Liver (tissue), 3 donors: ENCODE measurements around the gene MYO7B.

Source experiments
- EGR1 ChIP-seq, 2 donors: IDR thresholded peaks; 2 replicates each; pipeline ENCODE4 v1.6.1; 2016 to 2018; ENCODE audit warnings: antibody characterized with exemption in 2 of 2, low read depth in 2 of 2
- FOXA1 ChIP-seq: IDR thresholded peaks from 2 replicates; pipeline ENCODE4 v1.6.1; 2016; ENCODE audit warnings: antibody characterized with exemption
- NR2F2 ChIP-seq: IDR thresholded peaks from 2 replicates; pipeline ENCODE4 v1.6.1; 2016; ENCODE audit warnings: antibody characterized with exemption
- RXRA ChIP-seq, 2 donors: IDR thresholded peaks; 2 replicates each; pipeline ENCODE4 v1.6.1; 2017 to 2018; ENCODE audit warnings: antibody characterized with exemption in 2 of 2, mild to moderate bottlenecking in 1 of 2
- SP1 ChIP-seq: IDR thresholded peaks from 2 replicates; pipeline ENCODE4 v1.6.1; 2018; ENCODE audit warnings: antibody characterized with exemption, mild to moderate bottlenecking
- TF ChIP-seq, protein P1 (sequence below): IDR thresholded peaks from 2 replicates; pipeline ENCODE4 v1.6.1; 2016; ENCODE audit warnings: antibody characterized with exemption
- TF ChIP-seq, protein P2 (sequence below): fragments of 150-350 bp; IDR thresholded peaks from 2 replicates; pipeline ENCODE4 v1.5.1; 2017; ENCODE audit warnings: improper control_type of control experiment, low read depth, low read length; ENCODE audit not compliant: missing input control
- TF ChIP-seq, protein P3 (sequence below): IDR thresholded peaks from 2 replicates; pipeline ENCODE4 v1.6.1; 2016; ENCODE audit warnings: antibody characterized with exemption, mild to moderate bottlenecking
- donor health status: healthy.
- donor health status: healthy.

DNA sequence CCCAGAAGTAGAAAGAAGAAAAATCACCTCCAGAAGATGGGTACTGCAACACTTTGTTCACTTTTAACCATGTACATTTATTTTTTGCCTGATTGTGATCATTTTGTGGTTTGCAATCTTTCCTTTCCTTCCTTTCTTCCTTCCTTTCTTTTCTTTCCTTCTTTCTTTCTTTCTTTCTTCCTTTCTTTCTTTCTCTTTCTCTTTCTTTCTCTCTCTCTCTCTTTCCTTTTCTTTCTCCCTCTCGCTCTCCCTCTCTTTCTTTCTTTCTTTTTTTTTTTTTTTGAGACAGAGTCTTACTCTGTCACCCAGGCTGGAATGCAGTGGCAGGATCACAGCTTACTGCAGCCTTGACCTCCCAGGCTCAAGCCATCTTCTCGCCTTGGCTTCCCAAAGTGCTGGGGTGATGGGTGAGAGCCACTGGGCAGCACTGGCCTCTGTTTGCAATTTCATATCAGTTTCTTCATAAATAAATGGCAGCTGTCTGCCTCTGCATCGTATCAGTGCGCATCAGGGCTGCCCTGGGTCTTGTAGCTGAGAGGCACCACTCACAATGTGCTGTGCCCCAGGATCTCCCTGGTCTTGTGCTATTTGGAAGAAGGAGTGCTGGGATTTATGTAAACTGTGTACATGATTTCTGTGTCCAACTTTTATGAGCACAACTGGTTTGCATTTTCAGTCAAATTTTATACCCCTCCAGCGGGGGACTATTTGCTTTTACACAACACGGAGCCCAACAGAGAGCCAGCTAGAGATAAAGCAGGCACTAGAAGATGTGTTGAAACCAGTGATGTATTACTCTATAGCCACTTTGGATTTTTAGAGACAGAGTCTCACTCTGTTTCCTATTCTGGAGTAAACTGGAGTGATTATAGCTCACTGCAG is 146.7 kb downstream of the MYO7B start:
- TF ChIP-seq NR2F2 (no peak), RXRA (IDR thresholded peaks at IDR 0.05) (no peak), SP1 (no peak), EGR1 (IDR thresholded peaks at IDR 0.05; ENCODE audit: low read depth in 2 of 2) (no peak), FOXA1 (no peak)
- TF ChIP-seq, protein P1, sequence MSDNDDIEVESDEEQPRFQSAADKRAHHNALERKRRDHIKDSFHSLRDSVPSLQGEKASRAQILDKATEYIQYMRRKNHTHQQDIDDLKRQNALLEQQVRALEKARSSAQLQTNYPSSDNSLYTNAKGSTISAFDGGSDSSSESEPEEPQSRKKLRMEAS = no peak
- TF ChIP-seq, protein P2, sequence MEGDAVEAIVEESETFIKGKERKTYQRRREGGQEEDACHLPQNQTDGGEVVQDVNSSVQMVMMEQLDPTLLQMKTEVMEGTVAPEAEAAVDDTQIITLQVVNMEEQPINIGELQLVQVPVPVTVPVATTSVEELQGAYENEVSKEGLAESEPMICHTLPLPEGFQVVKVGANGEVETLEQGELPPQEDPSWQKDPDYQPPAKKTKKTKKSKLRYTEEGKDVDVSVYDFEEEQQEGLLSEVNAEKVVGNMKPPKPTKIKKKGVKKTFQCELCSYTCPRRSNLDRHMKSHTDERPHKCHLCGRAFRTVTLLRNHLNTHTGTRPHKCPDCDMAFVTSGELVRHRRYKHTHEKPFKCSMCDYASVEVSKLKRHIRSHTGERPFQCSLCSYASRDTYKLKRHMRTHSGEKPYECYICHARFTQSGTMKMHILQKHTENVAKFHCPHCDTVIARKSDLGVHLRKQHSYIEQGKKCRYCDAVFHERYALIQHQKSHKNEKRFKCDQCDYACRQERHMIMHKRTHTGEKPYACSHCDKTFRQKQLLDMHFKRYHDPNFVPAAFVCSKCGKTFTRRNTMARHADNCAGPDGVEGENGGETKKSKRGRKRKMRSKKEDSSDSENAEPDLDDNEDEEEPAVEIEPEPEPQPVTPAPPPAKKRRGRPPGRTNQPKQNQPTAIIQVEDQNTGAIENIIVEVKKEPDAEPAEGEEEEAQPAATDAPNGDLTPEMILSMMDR = no peak
- TF ChIP-seq, protein P3, sequence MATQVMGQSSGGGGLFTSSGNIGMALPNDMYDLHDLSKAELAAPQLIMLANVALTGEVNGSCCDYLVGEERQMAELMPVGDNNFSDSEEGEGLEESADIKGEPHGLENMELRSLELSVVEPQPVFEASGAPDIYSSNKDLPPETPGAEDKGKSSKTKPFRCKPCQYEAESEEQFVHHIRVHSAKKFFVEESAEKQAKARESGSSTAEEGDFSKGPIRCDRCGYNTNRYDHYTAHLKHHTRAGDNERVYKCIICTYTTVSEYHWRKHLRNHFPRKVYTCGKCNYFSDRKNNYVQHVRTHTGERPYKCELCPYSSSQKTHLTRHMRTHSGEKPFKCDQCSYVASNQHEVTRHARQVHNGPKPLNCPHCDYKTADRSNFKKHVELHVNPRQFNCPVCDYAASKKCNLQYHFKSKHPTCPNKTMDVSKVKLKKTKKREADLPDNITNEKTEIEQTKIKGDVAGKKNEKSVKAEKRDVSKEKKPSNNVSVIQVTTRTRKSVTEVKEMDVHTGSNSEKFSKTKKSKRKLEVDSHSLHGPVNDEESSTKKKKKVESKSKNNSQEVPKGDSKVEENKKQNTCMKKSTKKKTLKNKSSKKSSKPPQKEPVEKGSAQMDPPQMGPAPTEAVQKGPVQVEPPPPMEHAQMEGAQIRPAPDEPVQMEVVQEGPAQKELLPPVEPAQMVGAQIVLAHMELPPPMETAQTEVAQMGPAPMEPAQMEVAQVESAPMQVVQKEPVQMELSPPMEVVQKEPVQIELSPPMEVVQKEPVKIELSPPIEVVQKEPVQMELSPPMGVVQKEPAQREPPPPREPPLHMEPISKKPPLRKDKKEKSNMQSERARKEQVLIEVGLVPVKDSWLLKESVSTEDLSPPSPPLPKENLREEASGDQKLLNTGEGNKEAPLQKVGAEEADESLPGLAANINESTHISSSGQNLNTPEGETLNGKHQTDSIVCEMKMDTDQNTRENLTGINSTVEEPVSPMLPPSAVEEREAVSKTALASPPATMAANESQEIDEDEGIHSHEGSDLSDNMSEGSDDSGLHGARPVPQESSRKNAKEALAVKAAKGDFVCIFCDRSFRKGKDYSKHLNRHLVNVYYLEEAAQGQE = no peak
